Urinary bladder (tissue), 4 donors: ENCODE results near the gene BBX. TPM values are rescaled to one million over a fixed set of nuclear protein-coding genes. Genes with fewer than 3 reads are reported as not detected.
"Not testable (repeated sequence)": the region's sequence is repeated elsewhere in the genome, so short reads cannot be mapped to it uniquely, and the experiment has no call there.

Source experiments
- DNase-seq: peaks from one replicate; pipeline ENCODE4 v3.0.0-alpha.2; 2015; ENCODE audit errors: extremely low spot score
- H3K27ac ChIP-seq: one replicate; pipeline ENCODE4 v1.5.1; 2013; ENCODE audit warnings: low read depth, mild to moderate bottlenecking, moderate library complexity
- H3K36me3 ChIP-seq: one replicate; pipeline ENCODE4 v1.6.1; 2013; ENCODE audit warnings: mild to moderate bottlenecking, moderate library complexity; ENCODE audit not compliant: insufficient read depth
- H3K4me1 ChIP-seq: one replicate; pipeline ENCODE4 v1.6.1; 2013; ENCODE audit warnings: mild to moderate bottlenecking, moderate library complexity; ENCODE audit not compliant: insufficient read depth
- H3K4me3 ChIP-seq: one replicate; pipeline ENCODE4 v1.5.1; 2013; ENCODE audit warnings: low read depth, low read length
- WGBS: extraction: QIAGEN DNeasy Blood & Tissue Kit; methylation state at CpG from one replicate; pipeline ENCODE4 v1.1.7; 2013; 5-methylcytosine and 5-hydroxymethylcytosine counted together
- polyA plus RNA-seq: library from polyadenylated mRNA; stranded (reverse); fragments of 200-250 nt; gene quantifications from one replicate; pipeline ENCODE4 v1.2.3, GENCODE V29; 2013
- total RNA-seq: library from RNA; depleted of rRNA; stranded (reverse); fragments of >200 nt; gene quantifications from one replicate; pipeline ENCODE4 v1.2.3, GENCODE V29; 2014
- donor health status: healthy with polysubstance abuse.
- donor health status: healthy.

Gene BBX
- total and polyA plus RNA-seq, 2 donors, result 25.6 to 104 TPM

DNA sequence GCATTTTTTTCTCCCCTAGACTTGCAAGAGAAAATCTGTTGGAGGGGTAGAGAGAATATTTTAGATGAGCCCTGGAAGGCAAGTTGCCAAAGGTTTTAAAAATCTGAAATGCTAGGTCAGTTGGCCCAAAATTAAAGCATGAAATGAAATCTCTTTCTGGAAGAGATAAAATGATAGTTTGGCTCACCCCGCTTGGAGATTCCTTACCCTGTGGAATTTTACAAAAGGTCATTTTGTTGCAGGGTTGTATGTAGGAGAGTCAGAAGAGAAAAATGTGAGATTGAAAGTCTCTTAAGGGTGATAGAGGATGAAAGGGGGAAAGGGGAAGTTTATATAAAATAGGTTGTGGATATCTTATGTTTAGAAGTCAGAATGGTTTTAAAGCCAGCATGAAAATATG, 290.3 kb downstream of the BBX start:
- H3K27ac ChIP-seq, result no peak overlapping the region
- H3K4me1 ChIP-seq, result no peaks in the 10 kb centered on the region

DNA sequence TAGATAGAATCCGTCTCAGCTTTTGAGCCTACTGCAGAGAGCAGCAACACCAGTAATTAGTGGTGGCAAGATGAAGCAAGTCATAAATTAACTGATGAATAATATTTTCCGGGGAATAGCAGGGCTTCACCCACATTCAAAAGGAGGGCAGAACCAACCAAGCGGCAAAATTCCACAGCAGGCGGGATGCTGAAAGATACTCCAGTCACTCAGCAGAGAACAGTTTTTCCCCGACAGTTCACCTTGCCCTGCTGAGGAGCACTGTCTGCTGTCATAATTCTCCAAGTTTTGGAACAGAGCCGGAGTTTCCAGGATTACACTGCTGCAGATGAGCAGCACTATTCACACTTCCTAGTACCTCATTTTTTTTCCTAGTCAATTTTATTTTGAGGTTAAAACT, 293.3 kb downstream of the BBX start:
- WGBS, result 66% methylated on average over 6 of the region's 6 CpGs
- no peaks in the 10 kb centered on the region for H3K36me3 ChIP-seq
- H3K4me3 ChIP-seq, result no peak overlapping the region
- no peak overlapping the region for H3K27ac ChIP-seq
- DNase-seq, result no peak
- H3K4me1 ChIP-seq, result no peaks in the 10 kb centered on the region

More for the DNA sequence above, 290.3 kb downstream of the BBX start:
- Histone ChIP-seq H3K36me3 (no peaks in the 10 kb centered on the region), H3K4me3 (no peak overlapping the region)
- DNase-seq, result no peak
- 24% methylated on average over 1 of the region's 1 CpG for whole genome bisulfite sequencing

DNA sequence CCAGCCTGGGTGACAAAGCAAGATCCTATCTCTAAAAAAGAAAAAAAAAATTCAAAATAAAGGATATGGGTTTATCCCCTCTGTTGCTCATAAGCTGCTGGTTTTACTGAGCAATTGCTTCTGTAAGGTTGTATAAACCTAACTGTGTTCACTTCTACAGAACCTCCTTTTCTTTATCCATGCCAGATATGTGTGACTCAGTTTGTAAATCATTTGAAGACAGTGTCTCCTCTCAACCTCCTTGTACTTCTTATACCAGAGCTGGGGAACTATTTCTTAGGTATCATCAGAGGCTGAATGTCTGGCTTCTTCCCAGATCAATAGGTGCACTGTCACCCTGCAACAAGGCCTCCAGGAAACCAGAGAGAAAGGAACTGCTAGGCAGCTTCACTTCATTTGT, 294.3 kb downstream of the BBX start:
- Histone ChIP-seq H3K4me3 (no peak overlapping the region), H3K36me3 (no peaks in the 10 kb centered on the region)
- no peak for DNase-seq

DNA sequence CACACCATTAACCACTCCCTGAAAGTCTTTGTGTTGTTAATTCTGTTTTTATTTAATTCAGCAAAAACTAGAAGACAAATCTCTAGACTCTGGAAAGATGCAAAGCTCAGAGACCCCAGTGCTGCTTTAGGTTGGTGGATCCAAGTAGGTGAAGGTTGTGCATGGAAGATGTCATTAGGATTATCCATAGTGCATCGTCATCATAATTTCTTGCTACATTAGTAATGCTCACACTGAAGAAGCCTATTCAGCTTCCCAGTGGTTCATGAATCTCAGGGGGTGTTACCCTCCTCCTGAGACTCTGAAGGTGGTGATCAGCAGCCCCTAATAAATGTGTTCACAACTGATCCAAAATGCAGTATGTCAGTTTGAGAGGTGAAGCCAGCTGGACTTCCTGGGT, 295.3 kb downstream of the BBX start:
- 80% methylated on average over 1 of the region's 1 CpG for WGBS
- Histone ChIP-seq H3K36me3 (no peaks in the 10 kb centered on the region), H3K27ac (no peak overlapping the region), H3K4me1 (no peaks in the 10 kb centered on the region), H3K4me3 (no peak overlapping the region)
- no peak for DNase-seq

More for the DNA sequence above, 294.3 kb downstream of the BBX start:
- H3K27ac ChIP-seq, result no peak overlapping the region
- H3K4me1 ChIP-seq, result no peaks in the 10 kb centered on the region

DNA sequence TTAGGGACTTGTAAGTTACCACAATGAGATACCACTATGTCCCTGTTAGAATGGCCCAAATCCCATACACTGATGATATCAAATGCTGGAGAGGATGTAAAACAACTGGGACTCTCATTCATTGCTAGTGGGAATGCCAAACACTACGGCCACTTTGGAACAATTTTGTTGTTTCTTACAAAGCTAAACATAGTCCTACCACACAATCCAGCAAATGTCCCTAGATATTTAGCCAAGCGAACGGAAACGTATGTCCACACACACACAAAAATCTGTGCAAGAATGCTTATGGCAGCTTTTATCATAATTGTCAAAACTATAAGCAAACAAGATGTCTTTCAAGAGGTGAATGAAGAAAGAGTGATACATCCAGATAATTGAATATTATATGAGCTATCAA, 296.9 kb downstream of the BBX start:
- WGBS, result 80% methylated on average over 4 of the region's 4 CpGs
- no peak for DNase-seq
- no peak overlapping the region for H3K4me3 ChIP-seq
- no peaks in the 10 kb centered on the region for H3K36me3 ChIP-seq
- no peaks in the 10 kb centered on the region for H3K4me1 ChIP-seq
- H3K27ac ChIP-seq, result no peak overlapping the region

DNA sequence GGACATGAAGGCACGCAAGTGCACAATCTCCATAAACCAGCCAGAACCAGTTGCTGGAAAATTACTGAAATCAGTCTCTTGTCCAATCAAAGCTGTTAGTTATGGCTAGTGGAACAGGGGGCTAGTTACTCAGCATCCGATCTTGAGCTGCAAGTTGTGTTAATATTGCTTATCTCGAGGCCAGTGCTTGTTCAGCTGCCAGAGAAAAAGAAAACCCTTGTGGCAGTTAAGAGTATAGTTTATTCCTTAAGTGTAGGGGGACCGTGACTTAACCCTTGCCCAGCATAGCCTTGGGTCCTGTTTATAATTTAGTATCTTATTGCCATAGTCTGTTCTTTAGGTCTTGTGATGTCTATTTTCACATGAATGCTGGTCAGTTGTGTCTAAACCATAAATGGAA, 299.5 kb downstream of the BBX start:
- no peak for DNase-seq
- H3K4me1 ChIP-seq, result no peaks in the 10 kb centered on the region
- H3K36me3 ChIP-seq, result no peaks in the 10 kb centered on the region
- 72% methylated on average over 4 of the region's 4 CpGs for WGBS
- H3K27ac ChIP-seq, result no peak overlapping the region
- no peak overlapping the region for H3K4me3 ChIP-seq

DNA sequence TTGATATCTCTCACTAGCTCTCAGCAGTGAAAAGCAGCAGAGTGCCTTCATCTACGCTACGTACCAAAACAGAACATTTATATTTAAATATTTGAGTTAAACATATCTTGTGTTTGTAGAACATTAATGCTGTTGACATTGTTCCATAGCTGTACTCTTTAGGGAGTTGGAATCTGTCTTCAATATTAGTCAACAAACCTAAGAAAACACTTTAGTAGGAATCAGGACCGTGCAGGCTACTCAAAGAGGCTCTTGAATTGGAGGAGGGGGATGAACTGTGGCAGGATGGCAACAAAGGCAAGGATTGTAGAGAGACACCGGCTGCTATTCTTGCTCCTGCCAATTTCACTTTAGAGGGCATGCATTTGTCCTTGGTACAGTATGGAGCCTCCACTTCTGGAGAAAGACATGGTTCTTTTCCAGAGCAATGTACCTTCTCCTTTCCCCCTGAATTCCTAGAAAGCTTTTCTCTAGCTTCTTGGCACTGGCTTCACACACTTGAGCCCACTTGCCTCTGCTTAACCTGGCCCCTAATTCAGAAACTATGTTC, 302.1 kb downstream of the BBX start:
- no peak for DNase-seq
- WGBS, result 61% methylated on average over 4 of the region's 4 CpGs
- Histone ChIP-seq H3K4me3 (no peak overlapping the region), H3K36me3 (no peaks in the 10 kb centered on the region), H3K4me1 (no peaks in the 10 kb centered on the region), H3K27ac (no peak overlapping the region)

DNA sequence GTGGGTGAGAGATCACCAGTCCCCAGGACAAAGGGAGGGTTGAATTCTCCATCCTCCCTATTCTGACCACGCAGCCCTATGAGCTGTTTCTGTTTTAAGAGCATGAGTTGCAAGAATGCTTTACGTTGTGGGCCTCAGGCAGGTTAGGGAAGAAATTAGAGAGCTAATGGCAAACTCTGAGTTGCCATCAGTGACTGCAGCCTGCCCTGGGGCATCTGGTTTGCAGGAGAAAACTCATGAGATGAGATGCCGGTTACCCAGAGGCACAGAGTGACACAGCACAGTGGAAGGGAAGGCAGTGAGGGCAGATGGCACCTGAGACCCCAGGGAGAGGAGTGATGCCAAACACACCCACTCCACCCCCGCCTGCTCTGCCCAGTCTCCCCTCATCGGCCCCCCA, 302.8 kb downstream of the BBX start:
- no peak overlapping the region for H3K27ac ChIP-seq
- H3K4me1 ChIP-seq, result no peaks in the 10 kb centered on the region
- H3K4me3 ChIP-seq, result no peak overlapping the region
- 96% methylated on average over 5 of the region's 5 CpGs for WGBS
- DNase-seq, result no peak
- no peaks in the 10 kb centered on the region for H3K36me3 ChIP-seq

DNA sequence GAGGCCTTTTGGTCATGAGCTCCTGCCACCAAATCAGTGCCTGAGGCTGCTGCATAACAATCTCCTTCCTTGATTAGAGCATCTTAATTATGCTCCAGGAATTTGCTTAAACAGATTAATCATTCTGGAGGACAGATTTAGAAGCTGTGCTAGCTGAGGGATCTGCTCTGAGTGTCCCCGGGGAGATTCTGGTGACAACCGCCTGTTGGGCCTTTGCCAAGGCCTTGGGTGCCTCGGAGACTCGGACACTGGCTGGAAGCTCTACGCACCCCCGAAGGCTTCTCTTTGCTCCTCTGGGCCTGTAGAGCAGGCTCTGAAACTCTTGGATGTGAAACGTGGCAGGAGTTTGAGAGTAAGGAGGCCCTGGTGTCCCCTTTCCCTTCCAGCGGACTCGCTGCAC, 304.0 kb downstream of the BBX start:
- no peaks in the 10 kb centered on the region for H3K36me3 ChIP-seq
- 91% methylated on average over 9 of the region's 9 CpGs for WGBS
- DNase-seq, result no peak
- H3K27ac ChIP-seq, result no peak overlapping the region
- H3K4me1 ChIP-seq, result no peaks in the 10 kb centered on the region
- no peak overlapping the region for H3K4me3 ChIP-seq

DNA sequence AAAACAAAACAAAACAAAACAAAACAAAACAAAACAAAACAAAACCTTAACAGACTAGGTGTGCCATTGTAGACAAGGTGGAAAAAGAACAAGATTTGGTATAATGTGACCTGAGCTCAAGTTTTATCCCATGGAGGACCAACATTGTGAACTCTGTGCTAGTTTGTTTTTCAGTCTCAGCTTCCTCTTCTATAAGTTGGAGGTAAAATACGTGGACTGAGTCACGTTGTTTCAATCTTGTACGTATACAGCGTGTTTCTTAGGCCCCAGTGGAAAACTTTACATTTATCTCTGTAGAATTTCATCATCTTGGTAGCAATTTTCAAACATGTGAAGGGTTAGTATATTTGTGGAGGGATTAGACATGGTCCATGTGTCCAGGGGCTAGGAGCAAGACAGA, 306.4 kb downstream of the BBX start:
- Histone ChIP-seq H3K4me3 (no peak overlapping the region), H3K27ac (no peak overlapping the region), H3K36me3 (no peaks in the 10 kb centered on the region), H3K4me1 (no peaks in the 10 kb centered on the region)
- no peak for DNase-seq
- 92% methylated on average over 4 of the region's 4 CpGs for WGBS

DNA sequence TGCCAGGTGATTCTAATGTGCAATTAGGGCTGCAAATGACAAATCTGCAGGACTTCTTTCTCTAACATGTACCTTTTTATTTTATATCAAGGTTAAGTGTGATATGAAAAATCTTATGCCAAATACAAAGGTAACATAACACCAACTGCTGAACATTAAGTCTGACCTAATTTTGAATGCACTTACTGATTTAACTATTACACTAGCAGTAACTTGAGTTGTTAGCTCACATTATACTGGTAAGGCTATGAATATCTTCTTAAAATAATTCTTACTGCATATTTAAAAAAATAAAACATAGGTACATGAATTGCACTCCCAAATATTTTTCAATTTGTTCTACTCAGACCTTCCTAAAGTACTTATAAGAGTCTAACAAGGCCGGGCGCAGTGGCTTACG, 308.8 kb downstream of the BBX start:
- no peak overlapping the region for H3K4me3 ChIP-seq
- H3K27ac ChIP-seq, result no peak overlapping the region
- no peaks in the 10 kb centered on the region for H3K4me1 ChIP-seq
- no peaks in the 10 kb centered on the region for H3K36me3 ChIP-seq
- WGBS, result 79% methylated on average over 3 of the region's 3 CpGs
- no peak for DNase-seq

DNA sequence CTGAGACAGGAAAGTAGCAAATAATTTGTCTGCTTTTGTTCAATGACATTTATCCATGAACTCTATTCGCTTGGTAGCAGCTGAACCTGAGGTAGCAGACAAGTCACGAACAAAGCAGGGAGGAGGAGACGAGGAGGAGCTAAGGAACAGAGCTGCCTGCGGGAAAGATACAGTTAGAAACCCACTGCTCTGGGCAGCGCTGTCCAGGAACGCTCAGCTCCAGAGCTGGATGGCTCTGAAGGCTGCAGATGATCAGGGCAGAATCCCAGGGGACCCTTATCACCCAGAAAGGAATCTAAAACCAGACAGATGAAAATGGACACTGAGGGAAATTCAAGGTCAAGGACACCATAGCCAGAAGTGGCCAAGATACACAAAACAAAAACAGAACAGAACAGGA, 310.3 kb downstream of the BBX start:
- H3K4me1 ChIP-seq, result no peaks in the 10 kb centered on the region
- 55% methylated on average over 6 of the region's 6 CpGs for WGBS
- H3K4me3 ChIP-seq, result no peak overlapping the region
- H3K27ac ChIP-seq, result no peak overlapping the region
- DNase-seq, result no peak
- no peaks in the 10 kb centered on the region for H3K36me3 ChIP-seq

DNA sequence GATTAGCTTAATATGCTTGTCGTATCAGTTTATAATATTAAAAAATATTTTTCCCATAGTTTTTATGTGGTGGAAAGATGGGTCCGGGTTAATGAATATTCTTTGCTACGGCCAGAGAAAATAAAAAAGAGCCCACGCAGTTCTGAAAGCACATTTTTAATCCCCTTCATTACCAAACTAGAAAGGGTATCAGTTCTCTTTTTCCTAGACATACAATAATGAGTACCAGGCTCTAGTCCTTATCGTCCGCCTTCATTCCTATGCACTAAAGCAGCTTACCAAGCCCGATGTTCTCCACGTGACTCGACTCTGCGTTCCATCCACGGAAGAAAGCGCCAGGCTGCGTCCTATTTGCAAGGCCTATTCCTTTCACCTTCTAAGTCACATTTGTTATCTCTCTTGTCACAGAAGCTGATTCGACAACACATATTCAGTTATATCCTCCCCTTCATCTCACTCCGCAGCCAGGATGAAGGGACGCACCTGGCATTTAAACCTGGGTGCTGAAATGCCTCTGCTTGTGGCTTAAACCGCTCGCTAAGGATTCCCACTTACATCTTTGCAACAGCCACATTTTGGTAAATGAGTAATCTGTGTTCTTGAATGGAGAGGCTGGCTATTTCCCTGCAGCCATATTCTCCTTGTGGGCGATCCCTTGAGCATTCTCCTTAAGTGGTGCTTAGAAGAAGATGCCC, 311.1 kb downstream of the BBX start:
- H3K4me1 ChIP-seq, result no peaks in the 10 kb centered on the region
- no peaks in the 10 kb centered on the region for H3K36me3 ChIP-seq
- no peak overlapping the region for H3K4me3 ChIP-seq
- no peak for DNase-seq
- 96% methylated on average over 19 of the region's 19 CpGs for WGBS
- H3K27ac ChIP-seq, result no peak overlapping the region

DNA sequence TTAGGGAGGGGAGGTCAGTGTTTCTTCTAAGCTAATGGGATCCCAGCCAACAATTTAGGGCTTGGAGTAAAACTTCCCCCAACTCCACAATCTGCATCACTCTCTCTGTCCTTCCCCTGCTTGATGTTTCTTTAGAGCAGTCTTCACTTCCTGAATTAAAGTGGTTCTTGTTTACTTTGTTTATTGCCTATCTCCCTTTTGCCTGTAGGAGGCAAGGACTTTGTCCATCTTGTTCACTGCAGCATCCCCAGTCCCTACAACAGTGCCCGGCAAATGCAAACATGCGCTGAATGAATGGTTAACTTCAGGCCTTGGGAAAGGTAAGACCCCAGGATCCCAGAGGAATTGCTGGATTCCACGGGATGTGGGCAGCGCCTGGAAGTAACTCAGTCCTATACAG, 312.2 kb downstream of the BBX start:
- not testable (repeated sequence) for H3K4me3 ChIP-seq, DNase-seq, H3K27ac ChIP-seq, H3K4me1 ChIP-seq, H3K36me3 ChIP-seq
- 88% methylated on average over 3 of the region's 4 CpGs for WGBS
